ENCODE results near the gene KLHDC8A. TPM values are rescaled to one million over a fixed set of nuclear protein-coding genes. Genes with fewer than 3 reads are reported as not detected.
"Not testable (repeated sequence)": the region's sequence is repeated elsewhere in the genome, so short reads cannot be mapped to it uniquely, and the experiment has no call there.

The KLHDC8A gene
- total and polyA plus RNA-seq, 2 experiments from 2014 or later = 0.71 to 1.2 TPM

DNA sequence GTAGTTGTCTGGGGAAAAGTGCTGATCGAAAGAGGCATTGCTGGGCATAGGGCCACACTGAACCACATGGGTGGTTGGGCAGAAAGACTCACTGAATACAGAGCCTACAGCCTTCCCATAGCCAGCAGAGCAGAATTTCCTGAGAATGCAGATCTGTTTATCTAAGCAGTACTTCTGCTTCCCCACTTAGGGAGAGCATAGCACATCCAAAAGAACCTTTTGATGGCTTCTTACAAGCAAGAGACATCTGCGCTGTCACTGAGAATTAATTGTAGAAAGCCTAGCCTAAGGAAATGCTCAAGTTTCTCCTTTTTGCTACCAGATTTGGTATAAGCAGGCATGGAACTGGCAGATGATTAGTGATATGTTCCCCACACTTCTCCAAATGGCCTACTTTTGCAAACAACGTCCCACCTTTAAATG is 13.0 kb upstream of the KLHDC8A start:
- no peaks in the 10 kb centered on the region for H3K27me3 ChIP-seq
- H3K9me3 ChIP-seq (ENCODE audit: low read depth) = no peaks in the 10 kb centered on the region
- TF ChIP-seq, protein P1, sequence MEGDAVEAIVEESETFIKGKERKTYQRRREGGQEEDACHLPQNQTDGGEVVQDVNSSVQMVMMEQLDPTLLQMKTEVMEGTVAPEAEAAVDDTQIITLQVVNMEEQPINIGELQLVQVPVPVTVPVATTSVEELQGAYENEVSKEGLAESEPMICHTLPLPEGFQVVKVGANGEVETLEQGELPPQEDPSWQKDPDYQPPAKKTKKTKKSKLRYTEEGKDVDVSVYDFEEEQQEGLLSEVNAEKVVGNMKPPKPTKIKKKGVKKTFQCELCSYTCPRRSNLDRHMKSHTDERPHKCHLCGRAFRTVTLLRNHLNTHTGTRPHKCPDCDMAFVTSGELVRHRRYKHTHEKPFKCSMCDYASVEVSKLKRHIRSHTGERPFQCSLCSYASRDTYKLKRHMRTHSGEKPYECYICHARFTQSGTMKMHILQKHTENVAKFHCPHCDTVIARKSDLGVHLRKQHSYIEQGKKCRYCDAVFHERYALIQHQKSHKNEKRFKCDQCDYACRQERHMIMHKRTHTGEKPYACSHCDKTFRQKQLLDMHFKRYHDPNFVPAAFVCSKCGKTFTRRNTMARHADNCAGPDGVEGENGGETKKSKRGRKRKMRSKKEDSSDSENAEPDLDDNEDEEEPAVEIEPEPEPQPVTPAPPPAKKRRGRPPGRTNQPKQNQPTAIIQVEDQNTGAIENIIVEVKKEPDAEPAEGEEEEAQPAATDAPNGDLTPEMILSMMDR (IDR thresholded peaks at IDR 0.05; ENCODE audit: low read depth, low read length) = no peak
- H3K4me1 ChIP-seq (ENCODE audit: low read depth) = peaks cover 34% of the 10 kb centered on the region
- peak overlapping the region; percentile 43 for H3K27ac ChIP-seq
- no peak for DNase-seq (ENCODE audit: low read depth in 1 of 2, low spot score in 1 of 2)
- no peaks in the 10 kb centered on the region for H3K36me3 ChIP-seq
- H3K4me3 ChIP-seq = no peak overlapping the region

- DNase-seq (ENCODE audit: low read depth in 1 of 2, low spot score in 1 of 2) = no peak
- TF ChIP-seq, protein P1 (IDR thresholded peaks at IDR 0.05; ENCODE audit: low read depth, low read length) = no peak
- H3K27ac ChIP-seq = no peak overlapping the region
- no peaks in the 10 kb centered on the region for H3K9me3 ChIP-seq (ENCODE audit: low read depth)
- H3K4me1 ChIP-seq (ENCODE audit: low read depth) = peaks cover 23% of the 10 kb centered on the region
- H3K27me3 ChIP-seq = no peaks in the 10 kb centered on the region
- no peaks in the 10 kb centered on the region for H3K36me3 ChIP-seq
- H3K4me3 ChIP-seq = no peak overlapping the region
Observed at GRCh38 chr1:205368478-205368877, 11.8 kb upstream of the KLHDC8A start.

GRCh38 chr1:205365945-205366463 is 9.3 kb upstream of the KLHDC8A start:
- Histone ChIP-seq H3K27ac (no peak overlapping the region), H3K27me3 (no peaks in the 10 kb centered on the region), H3K4me1 (ENCODE audit: low read depth) (peaks cover 6% of the 10 kb centered on the region), H3K36me3 (no peaks in the 10 kb centered on the region), H3K9me3 (ENCODE audit: low read depth) (no peaks in the 10 kb centered on the region), H3K4me3 (no peak overlapping the region)
- TF ChIP-seq, protein P1 (IDR thresholded peaks at IDR 0.05; ENCODE audit: low read depth, low read length) = no peak
- DNase-seq (ENCODE audit: low read depth in 1 of 2, low spot score in 1 of 2) = peak in 1 of 2 donors; percentile 69

GRCh38 chr1:205365086-205365485 is 8.4 kb upstream of the KLHDC8A start:
- not testable (repeated sequence) for H3K4me3 ChIP-seq; DNase-seq (ENCODE audit: low read depth in 1 of 2, low spot score in 1 of 2)

GRCh38 chr1:205360891-205361290 is 4.2 kb upstream of the KLHDC8A start:
- Histone ChIP-seq H3K27ac (no peak overlapping the region), H3K4me1 (ENCODE audit: low read depth) (peaks cover 3% of the 10 kb centered on the region), H3K36me3 (no peaks in the 10 kb centered on the region), H3K9me3 (ENCODE audit: low read depth) (no peaks in the 10 kb centered on the region), H3K4me3 (no peak overlapping the region), H3K27me3 (no peaks in the 10 kb centered on the region)
- TF ChIP-seq, protein P1 (IDR thresholded peaks at IDR 0.05; ENCODE audit: low read depth, low read length) = no peak
- DNase-seq (ENCODE audit: low read depth in 1 of 2, low spot score in 1 of 2) = no peak

More at GRCh38 chr1:205365086-205365485, 8.4 kb upstream of the KLHDC8A start:
- H3K9me3 ChIP-seq (ENCODE audit: low read depth); H3K27ac ChIP-seq; H3K27me3 ChIP-seq; H3K36me3 ChIP-seq; H3K4me1 ChIP-seq (ENCODE audit: low read depth): not testable (repeated sequence)

- DNase-seq (ENCODE audit: low read depth in 1 of 2, low spot score in 1 of 2) = no peak
- no peak overlapping the region for H3K27ac ChIP-seq
- H3K36me3 ChIP-seq = no peaks in the 10 kb centered on the region
- no peak overlapping the region for H3K4me3 ChIP-seq
- H3K9me3 ChIP-seq (ENCODE audit: low read depth) = no peaks in the 10 kb centered on the region
- H3K27me3 ChIP-seq = no peaks in the 10 kb centered on the region
- TF ChIP-seq, protein P1 (IDR thresholded peaks at IDR 0.05; ENCODE audit: low read depth, low read length) = no peak
- no peaks in the 10 kb centered on the region for H3K4me1 ChIP-seq (ENCODE audit: low read depth)
Observed at GRCh38 chr1:205359771-205360565, 3.2 kb upstream of the KLHDC8A start.

Measured in cardiac muscle cell (in vitro differentiated cells and primary cell).